ENCODE data around the gene CZIB.
"Not testable (repeated sequence)": the region's sequence is repeated elsewhere in the genome, so short reads cannot be mapped to it uniquely, and the experiment has no call there.

The CZIB gene

GRCh38 chr1:53189061-53189460 is 31.4 kb downstream of the CZIB start:
- no peak for DNase-seq (ENCODE audit: low read depth, low spot score)

GRCh38 chr1:53188099-53188498 is 32.3 kb downstream of the CZIB start:
- DNase-seq (ENCODE audit: low read depth, low spot score): no peak

GRCh38 chr1:53187401-53187800 is 33.0 kb downstream of the CZIB start:
- no peak for DNase-seq (ENCODE audit: low read depth, low spot score)

GRCh38 chr1:53186533-53186932 is 33.9 kb downstream of the CZIB start:
- no peak for DNase-seq (ENCODE audit: low read depth, low spot score)

- not testable (repeated sequence) for DNase-seq (ENCODE audit: low read depth, low spot score)
Observed at GRCh38 chr1:53185955-53186297, 34.5 kb downstream of the CZIB start.

- no peak for DNase-seq (ENCODE audit: low read depth, low spot score)
Observed at GRCh38 chr1:53183095-53183990, 37.1 kb downstream of the CZIB start.

GRCh38 chr1:53182716-53183094 is 37.7 kb downstream of the CZIB start:
- DNase-seq (ENCODE audit: low read depth, low spot score): no peak

GRCh38 chr1:53182111-53182593 is 38.3 kb downstream of the CZIB start:
- peak; percentile 70 for DNase-seq (ENCODE audit: low read depth, low spot score)

GRCh38 chr1:53180951-53181350 is 39.5 kb downstream of the CZIB start:
- no peak for DNase-seq (ENCODE audit: low read depth, low spot score)

GRCh38 chr1:53180226-53180625 is 40.2 kb downstream of the CZIB start:
- no peak for DNase-seq (ENCODE audit: low read depth, low spot score)

GRCh38 chr1:53176452-53177208 is 43.8 kb downstream of the CZIB start:
- DNase-seq (ENCODE audit: low read depth, low spot score): no peak

- no peak for DNase-seq (ENCODE audit: low read depth, low spot score)
Observed at GRCh38 chr1:53174971-53175913, 45.2 kb downstream of the CZIB start.

- DNase-seq (ENCODE audit: low read depth, low spot score): no peak
Observed at GRCh38 chr1:53172426-53173128, 47.9 kb downstream of the CZIB start.

- DNase-seq (ENCODE audit: low read depth, low spot score): no peak
Observed at GRCh38 chr1:53166912-53167311, 53.5 kb downstream of the CZIB start.

GRCh38 chr1:53166366-53166765 is 54.1 kb downstream of the CZIB start:
- DNase-seq (ENCODE audit: low read depth, low spot score): no peak

- no peak for DNase-seq (ENCODE audit: low read depth, low spot score)
Observed at GRCh38 chr1:53165408-53165961, 54.9 kb downstream of the CZIB start.

Data from smooth muscle cell of the brain vasculature (primary cell).